ENCODE results near the gene TRMU. TPM values are rescaled to one million over a fixed set of nuclear protein-coding genes. Genes with fewer than 3 reads are reported as not detected.

The TRMU gene
- total RNA-seq, 1 donor from 2014 or later = 13.5 TPM

DNA sequence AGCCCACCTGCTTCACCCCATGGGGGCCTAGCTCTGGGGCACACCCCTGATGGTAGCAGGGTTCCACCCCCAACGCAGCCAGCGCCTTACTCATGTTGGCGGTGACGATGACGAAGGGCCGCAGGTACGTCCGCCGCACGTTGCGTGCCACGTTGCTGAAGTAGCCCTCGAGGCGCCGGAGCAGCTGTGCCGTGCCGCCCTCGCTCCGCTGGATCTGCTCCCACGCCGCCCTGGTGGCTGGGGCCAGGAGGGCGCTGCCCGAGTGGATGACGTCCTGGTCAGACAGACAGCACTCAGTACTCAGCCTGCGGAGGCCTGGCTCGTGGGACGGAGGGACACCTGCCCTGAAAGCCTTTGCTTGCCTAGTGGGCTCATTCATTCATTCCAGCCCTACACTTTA, 50.8 kb downstream of the TRMU start:
- no peak for DNase-seq (ENCODE audit: low spot score in 2 of 2)
- Histone ChIP-seq H3K36me3 (no peaks in the 10 kb centered on the region), H3K4me3 (no peak overlapping the region), H3K27me3 (no peaks in the 10 kb centered on the region), H3K27ac (no peak overlapping the region), H3K4me1 (no peaks in the 10 kb centered on the region), H3K9me3 (no peaks in the 10 kb centered on the region)
- TF ChIP-seq, protein P1, sequence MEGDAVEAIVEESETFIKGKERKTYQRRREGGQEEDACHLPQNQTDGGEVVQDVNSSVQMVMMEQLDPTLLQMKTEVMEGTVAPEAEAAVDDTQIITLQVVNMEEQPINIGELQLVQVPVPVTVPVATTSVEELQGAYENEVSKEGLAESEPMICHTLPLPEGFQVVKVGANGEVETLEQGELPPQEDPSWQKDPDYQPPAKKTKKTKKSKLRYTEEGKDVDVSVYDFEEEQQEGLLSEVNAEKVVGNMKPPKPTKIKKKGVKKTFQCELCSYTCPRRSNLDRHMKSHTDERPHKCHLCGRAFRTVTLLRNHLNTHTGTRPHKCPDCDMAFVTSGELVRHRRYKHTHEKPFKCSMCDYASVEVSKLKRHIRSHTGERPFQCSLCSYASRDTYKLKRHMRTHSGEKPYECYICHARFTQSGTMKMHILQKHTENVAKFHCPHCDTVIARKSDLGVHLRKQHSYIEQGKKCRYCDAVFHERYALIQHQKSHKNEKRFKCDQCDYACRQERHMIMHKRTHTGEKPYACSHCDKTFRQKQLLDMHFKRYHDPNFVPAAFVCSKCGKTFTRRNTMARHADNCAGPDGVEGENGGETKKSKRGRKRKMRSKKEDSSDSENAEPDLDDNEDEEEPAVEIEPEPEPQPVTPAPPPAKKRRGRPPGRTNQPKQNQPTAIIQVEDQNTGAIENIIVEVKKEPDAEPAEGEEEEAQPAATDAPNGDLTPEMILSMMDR (IDR thresholded peaks at IDR 0.05) = no peak
- intact Hi-C loops (cut with DNase I) = no loop called here

DNA sequence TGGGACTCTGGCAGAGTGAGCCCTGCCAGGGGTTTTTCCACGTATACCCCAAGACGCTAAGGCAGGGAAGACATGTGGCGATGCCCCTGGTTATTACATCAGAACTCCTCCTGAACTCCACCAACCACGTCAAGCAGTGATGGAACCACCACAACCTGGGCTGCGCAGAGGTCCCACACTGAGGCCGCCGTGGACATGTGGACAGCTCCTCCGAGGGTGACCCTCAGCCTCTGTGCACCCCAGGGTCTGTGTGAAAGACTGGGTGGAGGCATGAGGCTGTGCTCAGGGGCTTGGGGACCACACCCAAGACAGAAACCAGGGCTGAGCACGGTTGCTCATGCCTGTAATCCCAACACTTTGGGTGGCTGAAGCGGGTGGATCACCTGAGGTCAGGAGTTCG, 52.2 kb downstream of the TRMU start:
- Histone ChIP-seq H3K27ac (no peak overlapping the region), H3K9me3 (no peaks in the 10 kb centered on the region), H3K4me1 (no peaks in the 10 kb centered on the region), H3K27me3 (no peaks in the 10 kb centered on the region), H3K4me3 (no peak overlapping the region), H3K36me3 (no peaks in the 10 kb centered on the region)
- TF ChIP-seq, protein P1 (IDR thresholded peaks at IDR 0.05) = no peak
- intact Hi-C loops (cut with DNase I) = no loop called here
- no peak for DNase-seq (ENCODE audit: low spot score in 2 of 2)

GRCh38 chr22:46388647-46389046, 53.1 kb downstream of the TRMU start:
- H3K9me3 ChIP-seq = no peaks in the 10 kb centered on the region
- TF ChIP-seq, protein P1 (IDR thresholded peaks at IDR 0.05) = no peak
- intact Hi-C loops (cut with DNase I) = no loop called here
- no peaks in the 10 kb centered on the region for H3K4me1 ChIP-seq
- H3K27me3 ChIP-seq = no peaks in the 10 kb centered on the region
- H3K4me3 ChIP-seq = no peak overlapping the region
- H3K36me3 ChIP-seq = no peaks in the 10 kb centered on the region
- H3K27ac ChIP-seq = no peak overlapping the region
- DNase-seq (ENCODE audit: low spot score in 2 of 2) = no peak

- intact Hi-C loops (cut with DNase I) = no loop called here
- no peak for DNase-seq (ENCODE audit: low spot score in 2 of 2)
Observed at GRCh38 chr22:46389081-46389480, 53.6 kb downstream of the TRMU start.

GRCh38 chr22:46390105-46390651, 54.7 kb downstream of the TRMU start:
- Histone ChIP-seq H3K27ac (no peak overlapping the region), H3K4me3 (no peak overlapping the region), H3K27me3 (no peaks in the 10 kb centered on the region), H3K9me3 (no peaks in the 10 kb centered on the region), H3K36me3 (no peaks in the 10 kb centered on the region), H3K4me1 (no peaks in the 10 kb centered on the region)
- TF ChIP-seq, protein P1 (IDR thresholded peaks at IDR 0.05) = no peak
- intact Hi-C loops (cut with DNase I) = no loop called here
- DNase-seq (ENCODE audit: low spot score in 2 of 2) = no peak

More at GRCh38 chr22:46389081-46389480, 53.6 kb downstream of the TRMU start:
- no peaks in the 10 kb centered on the region for H3K4me1 ChIP-seq
- no peaks in the 10 kb centered on the region for H3K27me3 ChIP-seq
- H3K36me3 ChIP-seq = no peaks in the 10 kb centered on the region
- H3K27ac ChIP-seq = no peak overlapping the region
- no peak overlapping the region for H3K4me3 ChIP-seq
- TF ChIP-seq, protein P1 (IDR thresholded peaks at IDR 0.05) = no peak
- no peaks in the 10 kb centered on the region for H3K9me3 ChIP-seq
